ENCODE results near the gene RFPL1.

The RFPL1 gene

GRCh38 chr22:29443861-29444792 is 5.7 kb downstream of the RFPL1 start:
- DNase-seq = no peak

- DNase-seq = no peak
Measured at GRCh38 chr22:29445508-29445907, 7.1 kb downstream of the RFPL1 start.

- no peak for DNase-seq
Measured at GRCh38 chr22:29447906-29448305, 9.5 kb downstream of the RFPL1 start.

GRCh38 chr22:29449296-29449875 is 11.0 kb downstream of the RFPL1 start:
- DNase-seq = no peak

- no peak for DNase-seq
Measured at GRCh38 chr22:29450222-29450621, 11.8 kb downstream of the RFPL1 start.

- no peak for DNase-seq
Measured at GRCh38 chr22:29451863-29452262, 13.5 kb downstream of the RFPL1 start.

GRCh38 chr22:29454276-29454675 is 15.9 kb downstream of the RFPL1 start:
- DNase-seq = no peak

GRCh38 chr22:29456211-29456671 is 17.9 kb downstream of the RFPL1 start:
- no peak for DNase-seq

GRCh38 chr22:29457730-29458129 is 19.3 kb downstream of the RFPL1 start:
- DNase-seq = peak; percentile 47

- no peak for DNase-seq
Measured at GRCh38 chr22:29458551-29458950, 20.2 kb downstream of the RFPL1 start.

GRCh38 chr22:29459773-29460172 is 21.4 kb downstream of the RFPL1 start:
- no peak for DNase-seq

GRCh38 chr22:29461263-29461662 is 22.9 kb downstream of the RFPL1 start:
- no peak for DNase-seq

GRCh38 chr22:29463629-29464028 is 25.2 kb downstream of the RFPL1 start:
- no peak for DNase-seq

GRCh38 chr22:29464581-29464980 is 26.2 kb downstream of the RFPL1 start:
- no peak for DNase-seq

- no peak for DNase-seq
Measured at GRCh38 chr22:29469755-29470154, 31.4 kb downstream of the RFPL1 start.

GRCh38 chr22:29470159-29470855 is 31.9 kb downstream of the RFPL1 start:
- DNase-seq = peak; percentile 83

- DNase-seq = no peak
Measured at GRCh38 chr22:29473001-29473400, 34.6 kb downstream of the RFPL1 start.

GRCh38 chr22:29475550-29475949 is 37.2 kb downstream of the RFPL1 start:
- no peak for DNase-seq

- DNase-seq = no peak
Measured at GRCh38 chr22:29476116-29476515, 37.7 kb downstream of the RFPL1 start.

- no peak for DNase-seq
Measured at GRCh38 chr22:29477723-29478318, 39.4 kb downstream of the RFPL1 start.

- DNase-seq = peak; percentile 19
Measured at GRCh38 chr22:29478326-29479276, 40.2 kb downstream of the RFPL1 start.

All from activated CD4-positive, alpha-beta T cell treated with anti-CD3 and anti-CD28 coated beads, Interleukin-10, Interleukin-2, amounts not matched to agents 100 ng/mL and 50 ng/mL, durations not matched to agents 16 hours and 8 hours (primary cell).